K562 (cell line): Measurements from ENCODE around the gene CCSER1. TPM values are rescaled to one million over a fixed set of nuclear protein-coding genes. Genes with fewer than 3 reads are reported as not detected.

Experiments
- ATAC-seq: fragments of 200-7000 bp; cut with Tn5 transposase; 3 replicates; pipeline ENCODE4 v1.9.1; 2020; ENCODE audit warnings: moderate library complexity
- BruUV-seq: library from RNA; stranded (reverse); fragments of 400-500 nt; replicated peaks from 2 replicates; lab custom pipeline; 2021; lab: Mats Ljungman, UMichigan
- CTCF ChIA-PET: fragments of 300-600 bp; formaldehyde crosslinking; extraction: SDS; loops from one replicate; lab custom pipeline; 2021; ENCODE audit warnings: low intra/inter-chr PET ratio; lab: Yijun Ruan, JAX
- POLR2A ChIA-PET: fragments of 300-600, 350-650 bp; sonication (Branson Sonifier 250); formaldehyde crosslinking; extraction: SDS; loops from one replicate; lab custom pipeline; 2021; ENCODE audit warnings: antibody characterized with exemption, inconsistent platforms; lab: Yijun Ruan, JAX
- DNase-seq, 4 experiments: peaks; one replicate each; pipeline versions ENCODE4 v3.0.0 to v3.0.0-alpha.2; 2011 to 2018; ENCODE audit warnings: low spot score in 3 of 4, mixed read lengths in 3 of 4; ENCODE audit errors: extremely low read depth in 1 of 4
- FAIRE-seq: peaks from 2 replicates; lab custom pipeline; 2011; peaks lifted over from hg19 to GRCh38; lab: Jason Lieb, UNC
- H2AFZ ChIP-seq: 2 replicates; pipeline ENCODE4 v1.6.0; 2011; ENCODE audit warnings: low read depth, low read length, control low read depth, inconsistent platforms
- H3K27ac ChIP-seq: fragments of 200-600 bp; 3 replicates; pipeline ENCODE4 v1.8.0; 2011; ENCODE audit warnings: low read depth, mild to moderate bottlenecking, control low read depth, inconsistent platforms, low read length, moderate library complexity, mixed read lengths; ENCODE audit errors: extremely low read depth
- H3K27me3 ChIP-seq, 2 experiments: fragments of 300-600 bp in 1 of 2; 2 replicates in 1 of 2; 3 replicates in 1 of 2; pipeline versions ENCODE4 v1.6.0 to v1.8.0; 2011; ENCODE audit warnings: inconsistent platforms in 2 of 2, low read length in 2 of 2, mild to moderate bottlenecking in 1 of 2, mixed read lengths in 1 of 2, moderate library complexity in 1 of 2; ENCODE audit not compliant: control insufficient read depth in 2 of 2, insufficient read depth in 2 of 2
- H3K36me3 ChIP-seq: fragments of 300-600 bp; 3 replicates; pipeline ENCODE4 v1.8.0; 2011; ENCODE audit warnings: mild to moderate bottlenecking, low read length, inconsistent platforms; ENCODE audit not compliant: control insufficient read depth, insufficient read depth
- H3K4me1 ChIP-seq, 2 experiments: fragments of 200-600 bp in 1 of 2; replicated peaks in 1 of 2; 2 replicates in 1 of 2; 3 replicates in 1 of 2; pipeline versions ENCODE4 v1.5.1 to v1.8.0; 2011; ENCODE audit warnings: inconsistent platforms in 2 of 2, low read length in 2 of 2, mild to moderate bottlenecking in 1 of 2, mixed read lengths in 1 of 2, moderate library complexity in 1 of 2; ENCODE audit not compliant: control insufficient read depth in 2 of 2, insufficient read depth in 2 of 2
- H3K4me2 ChIP-seq: 2 replicates; pipeline ENCODE4 v1.6.1; 2011; ENCODE audit warnings: low read length, control low read depth, inconsistent platforms, mixed read lengths; ENCODE audit not compliant: insufficient read depth
- H3K4me3 ChIP-seq: fragments of 200-600 bp; sonication (generic), shearing (Covaris generic); 2 replicates; pipeline ENCODE4 v1.5.1; 2016; ENCODE audit warnings: control low read depth, inconsistent platforms
- H3K79me2 ChIP-seq: fragments of 200-600 bp; 3 replicates; pipeline ENCODE4 v1.8.0; 2011; ENCODE audit warnings: low read length, inconsistent platforms; ENCODE audit not compliant: control insufficient read depth, insufficient read depth
- H3K9ac ChIP-seq, 2 experiments: 2 replicates each; pipeline versions ENCODE4 v1.6.0 to v1.6.1; 2011; ENCODE audit warnings: low read depth in 2 of 2, low read length in 2 of 2, control low read depth in 1 of 2, inconsistent platforms in 1 of 2, mild to moderate bottlenecking in 1 of 2, mixed read lengths in 1 of 2; ENCODE audit not compliant: insufficient read depth in 1 of 2
- H3K9me1 ChIP-seq: one replicate; pipeline ENCODE4 v1.6.0; 2011; ENCODE audit warnings: inconsistent platforms, mild to moderate bottlenecking, low read length, moderate library complexity; ENCODE audit not compliant: control insufficient read depth, insufficient read depth
- H3K9me3 ChIP-seq: replicated peaks from 2 replicates; pipeline ENCODE4 v1.5.1; 2011; ENCODE audit warnings: low read depth, low read length, inconsistent platforms; ENCODE audit not compliant: control insufficient read depth, insufficient read depth
- H4K20me1 ChIP-seq: replicated peaks from 2 replicates; pipeline ENCODE4 v1.6.1; 2011; ENCODE audit warnings: low read length, inconsistent platforms, mixed read lengths; ENCODE audit not compliant: control insufficient read depth, insufficient read depth
- CBX3 ChIP-seq, 2 experiments: IDR thresholded peaks; 1 replicate in 1 of 2; 2 replicates in 1 of 2; pipeline ENCODE4 v1.6.1; 2012; ENCODE audit warnings: inconsistent platforms in 2 of 2, low read length in 2 of 2, borderline replicate concordance in 1 of 2, control low read depth in 1 of 2
- NFYB ChIP-seq: IDR thresholded peaks from 2 replicates; pipeline ENCODE4 v1.6.1; 2011; ENCODE audit warnings: mild to moderate bottlenecking, moderate library complexity; ENCODE audit not compliant: insufficient read length; ENCODE audit errors: extremely low read depth
- POLR2AphosphoS2 ChIP-seq: IDR thresholded peaks from 2 replicates; pipeline ENCODE4 v1.6.1; 2012; ENCODE audit warnings: low read length, improper control_type of control experiment
- RUNX1 ChIP-seq: sonication (generic); IDR thresholded peaks from 2 replicates; pipeline ENCODE4 v1.6.1; 2016; ENCODE audit warnings: antibody characterized with exemption, low read depth
- TCFL5 ChIP-seq: fragments of 250-450 bp; sonication (Bioruptor Pico); conservative IDR thresholded peaks from 2 replicates; pipeline ENCODE4 v1.6.1; 2021; ENCODE audit warnings: mild to moderate bottlenecking, moderate library complexity, matching md5 sums
- TRIM24 ChIP-seq, 2 experiments: fragments of 450-650 bp; IDR thresholded peaks; 2 replicates each; pipeline ENCODE4 v1.6.1; 2016
- ZC3H8 ChIP-seq: fragments of 450-650 bp; IDR thresholded peaks from 2 replicates; pipeline ENCODE4 v1.6.1; 2017
- ZFPM2 ChIP-seq: fragments of 250-450 bp; sonication (Bioruptor Pico); IDR thresholded peaks from 2 replicates; pipeline ENCODE4 v1.5.1; 2022; ENCODE audit warnings: mild to moderate bottlenecking
- ZSCAN29 ChIP-seq: fragments of 450-650 bp; IDR thresholded peaks from 2 replicates; pipeline ENCODE4 v1.6.1; 2017
- WGBS: fragments of 100-300 bp; shearing (Covaris generic); methylation state at CpG from one replicate; pipeline ENCODE4 v1.1.6; 2016; ENCODE audit warnings: low coverage, mixed read lengths; ENCODE audit not compliant: insufficient coverage; ENCODE audit errors: missing lambda C conversion rate; 5-methylcytosine and 5-hydroxymethylcytosine counted together
- in situ Hi-C: fragments of 300-500 bp; cut with MboI; formaldehyde crosslinking; loops from 4 replicates; pipeline ENCODE4 v1.15.0; 2018; ENCODE audit warnings: inconsistent platforms, mixed read lengths
- intact Hi-C: fragments of 100-400 bp; cut with micrococcal nuclease; formaldehyde crosslinking; loops from 2 replicates; pipeline ENCODE4 v1.14.2; 2022
- polyA plus RNA-seq, 8 experiments: library from polyadenylated mRNA; depleted of rRNA in 4 of 8; stranded (reverse) in 5 of 8; unstranded in 3 of 8; fragments of >200 nt; fragmentation: Nextera tagmentation in 2 of 8; fragmentation: Illumina TruSeq in 1 of 8; extraction: Ambion mirVana in 2 of 8; extraction: Trizol in 1 of 8; gene quantifications; 2 replicates each; pipeline versions ENCODE4 v1.2.1 to v1.2.3, GENCODE V29; 2011 to 2014; ENCODE audit warnings: inconsistent platforms in 1 of 8, missing spikeins in 1 of 8
- total RNA-seq, 7 experiments: library from RNA; depleted of rRNA in 6 of 7; stranded (reverse); fragments of >200 nt in 6 of 7; fragmentation: Illumina TruSeq in 2 of 7; extraction: Trizol in 2 of 7; gene quantifications; 2 replicates each; pipeline versions ENCODE4 v1.2.1 to v1.2.3, GENCODE V29; 2011 to 2021; ENCODE audit warnings: low replicate concordance in 1 of 7
- TF ChIP-seq, protein P1 (sequence below): sonication (generic); formaldehyde crosslinking; IDR thresholded peaks from 2 replicates; pipeline ENCODE4 v1.8.1; 2023; ENCODE audit warnings: mild to moderate bottlenecking, missing genetic modification reagents
- TF ChIP-seq, protein P2 (sequence below): IDR thresholded peaks from 3 replicates; pipeline ENCODE4 v1.6.1; 2011; ENCODE audit warnings: borderline replicate concordance, mild to moderate bottlenecking; ENCODE audit not compliant: insufficient read length, insufficient read depth

The CCSER1 gene
- total and polyA plus RNA-seq, 9 of the 15 experiments (the other 6 are each of a cell fraction or from before 2014, with no cell fraction given) = not detected

DNA sequence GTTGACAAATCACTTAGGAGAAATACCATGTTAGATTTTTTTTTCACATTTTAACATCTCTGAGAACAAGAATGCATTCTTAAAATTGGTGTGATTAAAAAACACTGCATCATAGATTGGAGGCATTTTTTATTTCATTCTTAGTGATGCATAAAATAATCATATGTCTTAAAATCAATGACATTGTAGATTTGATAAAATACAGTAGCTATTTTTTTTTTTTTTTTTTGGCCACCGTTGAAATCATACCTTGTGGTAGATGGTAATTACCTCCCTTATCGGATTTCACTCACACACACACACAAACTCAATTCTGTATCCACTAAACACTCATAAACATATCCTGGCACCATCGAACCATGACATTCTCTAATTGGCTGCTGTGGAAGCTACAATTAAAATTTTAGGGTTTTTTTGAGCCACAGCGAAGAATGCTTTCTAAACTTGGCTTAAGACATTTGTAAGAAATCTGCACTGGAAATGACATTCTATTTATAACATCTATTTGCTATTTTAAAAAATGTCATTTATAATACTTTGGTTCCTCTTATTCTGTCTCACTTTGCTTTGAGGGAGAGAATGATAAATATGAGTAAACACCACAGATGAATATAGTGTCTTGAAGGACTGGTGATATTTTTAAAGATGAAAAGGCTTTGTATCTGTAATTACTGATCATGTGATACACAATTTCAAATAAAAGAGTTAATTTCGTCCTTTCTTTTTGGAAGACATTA, 60.1 kb downstream of the CCSER1 start:
- BruUV-seq = no TSS peak
- Histone ChIP-seq H2AFZ (no peak overlapping the region), H3K4me1 (no peaks in the 10 kb centered on the region), H3K27me3 (no peaks in the 10 kb centered on the region), H3K27ac (no peak overlapping the region), H3K4me2 (no peak overlapping the region), H3K9me1 (no peaks in the 10 kb centered on the region), H3K4me3 (no peak overlapping the region), H4K20me1 (no peaks in the 10 kb centered on the region), H3K9me3 (no peaks in the 10 kb centered on the region; the same call in 1 of the 2 replicates)
- 2% methylated on average over 5 of the region's 5 CpGs for WGBS
- no peak for DNase-seq
- in situ Hi-C loops = no loop called here
- POLR2A ChIA-PET = no interaction called here
- intact Hi-C loops = no loop called here
- TF ChIP-seq TCFL5 = no peak
- TF ChIP-seq, protein P1, sequence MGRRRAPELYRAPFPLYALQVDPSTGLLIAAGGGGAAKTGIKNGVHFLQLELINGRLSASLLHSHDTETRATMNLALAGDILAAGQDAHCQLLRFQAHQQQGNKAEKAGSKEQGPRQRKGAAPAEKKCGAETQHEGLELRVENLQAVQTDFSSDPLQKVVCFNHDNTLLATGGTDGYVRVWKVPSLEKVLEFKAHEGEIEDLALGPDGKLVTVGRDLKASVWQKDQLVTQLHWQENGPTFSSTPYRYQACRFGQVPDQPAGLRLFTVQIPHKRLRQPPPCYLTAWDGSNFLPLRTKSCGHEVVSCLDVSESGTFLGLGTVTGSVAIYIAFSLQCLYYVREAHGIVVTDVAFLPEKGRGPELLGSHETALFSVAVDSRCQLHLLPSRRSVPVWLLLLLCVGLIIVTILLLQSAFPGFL (CRISPR knock-in tag) = no peak
- no peak for TF ChIP-seq POLR2AphosphoS2
- no peak for TF ChIP-seq ZFPM2 (CRISPR knock-in tag)
- TF ChIP-seq CBX3 (IDR thresholded peaks at IDR 0.05; ENCODE audit: borderline replicate concordance in 1 of 2, low read length in 2 of 2) = no peak
- no peak for TF ChIP-seq ZC3H8
- no peak for TF ChIP-seq TRIM24 (IDR thresholded peaks at IDR 0.05)
- no peak for TF ChIP-seq NFYB
- TF ChIP-seq, protein P2, sequence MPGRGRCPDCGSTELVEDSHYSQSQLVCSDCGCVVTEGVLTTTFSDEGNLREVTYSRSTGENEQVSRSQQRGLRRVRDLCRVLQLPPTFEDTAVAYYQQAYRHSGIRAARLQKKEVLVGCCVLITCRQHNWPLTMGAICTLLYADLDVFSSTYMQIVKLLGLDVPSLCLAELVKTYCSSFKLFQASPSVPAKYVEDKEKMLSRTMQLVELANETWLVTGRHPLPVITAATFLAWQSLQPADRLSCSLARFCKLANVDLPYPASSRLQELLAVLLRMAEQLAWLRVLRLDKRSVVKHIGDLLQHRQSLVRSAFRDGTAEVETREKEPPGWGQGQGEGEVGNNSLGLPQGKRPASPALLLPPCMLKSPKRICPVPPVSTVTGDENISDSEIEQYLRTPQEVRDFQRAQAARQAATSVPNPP = no peak
- no peak for TF ChIP-seq RUNX1
- TF ChIP-seq ZSCAN29 = no peak
- TF ChIP-seq, all 486 proteins: peak for 0
- CTCF ChIA-PET = no interaction called here
- ATAC-seq = no peak
- Histone ChIP-seq H3K79me2 (no peaks in the 10 kb centered on the region), H3K9ac (no peak overlapping the region), H3K36me3 (no peaks in the 10 kb centered on the region)
- FAIRE-seq = no peak
